Activated naive CD4-positive, alpha-beta T cell treated with anti-CD3 and anti-CD28 coated beads, Interleukin-2, amount 50 U/mL, for 24 hours (primary cell): ENCODE results near the gene PAPPA.

Source experiments
- H3K27ac Mint-ChIP-seq: one replicate; pipeline ENCODE4 v1.8.0; 2021; ENCODE audit warnings: mild to moderate bottlenecking, mixed read lengths
- H3K27me3 Mint-ChIP-seq: one replicate; pipeline ENCODE4 v1.8.0; 2021; ENCODE audit warnings: mixed read lengths
- H3K36me3 Mint-ChIP-seq: one replicate; pipeline ENCODE4 v1.8.0; 2021; ENCODE audit warnings: mixed read lengths
- H3K4me1 Mint-ChIP-seq: one replicate; pipeline ENCODE4 v1.8.0; 2021; ENCODE audit warnings: mixed read lengths
- H3K4me3 Mint-ChIP-seq: one replicate; pipeline ENCODE4 v1.8.0; 2021; ENCODE audit warnings: mild to moderate bottlenecking, mixed read lengths
- H3K9me3 Mint-ChIP-seq: one replicate; pipeline ENCODE4 v1.8.0; 2021; ENCODE audit warnings: mixed read lengths

The PAPPA gene

GRCh38 chr9:116318468-116319374, 165.1 kb downstream of the PAPPA start:
- H3K4me3 Mint-ChIP-seq: no peak overlapping the region
- no peaks in the 10 kb centered on the region for H3K4me1 Mint-ChIP-seq
- no peak overlapping the region for H3K27ac Mint-ChIP-seq
- no peaks in the 10 kb centered on the region for H3K36me3 Mint-ChIP-seq
- no peaks in the 10 kb centered on the region for H3K27me3 Mint-ChIP-seq
- no peaks in the 10 kb centered on the region for H3K9me3 Mint-ChIP-seq

GRCh38 chr9:116319480-116319879, 165.9 kb downstream of the PAPPA start:
- H3K36me3 Mint-ChIP-seq: no peaks in the 10 kb centered on the region
- H3K4me1 Mint-ChIP-seq: no peaks in the 10 kb centered on the region
- H3K27me3 Mint-ChIP-seq: peaks cover 1% of the 10 kb centered on the region
- no peak overlapping the region for H3K27ac Mint-ChIP-seq
- no peak overlapping the region for H3K4me3 Mint-ChIP-seq
- no peaks in the 10 kb centered on the region for H3K9me3 Mint-ChIP-seq

- no peaks in the 10 kb centered on the region for H3K9me3 Mint-ChIP-seq
- no peak overlapping the region for H3K27ac Mint-ChIP-seq
- H3K27me3 Mint-ChIP-seq: peaks cover 4% of the 10 kb centered on the region
- H3K4me3 Mint-ChIP-seq: no peak overlapping the region
- no peaks in the 10 kb centered on the region for H3K36me3 Mint-ChIP-seq
- H3K4me1 Mint-ChIP-seq: no peaks in the 10 kb centered on the region
Measured at GRCh38 chr9:116320290-116320689, 166.7 kb downstream of the PAPPA start.

GRCh38 chr9:116322521-116322920, 168.9 kb downstream of the PAPPA start:
- Mint-ChIP-seq H3K27ac (no peak overlapping the region), H3K36me3 (no peaks in the 10 kb centered on the region), H3K4me3 (no peak overlapping the region), H3K9me3 (no peaks in the 10 kb centered on the region), H3K4me1 (no peaks in the 10 kb centered on the region), H3K27me3 (peaks cover 4% of the 10 kb centered on the region)

GRCh38 chr9:116323012-116323411, 169.4 kb downstream of the PAPPA start:
- no peak overlapping the region for H3K27ac Mint-ChIP-seq
- H3K4me1 Mint-ChIP-seq: no peaks in the 10 kb centered on the region
- no peak overlapping the region for H3K4me3 Mint-ChIP-seq
- no peaks in the 10 kb centered on the region for H3K36me3 Mint-ChIP-seq
- H3K9me3 Mint-ChIP-seq: no peaks in the 10 kb centered on the region
- H3K27me3 Mint-ChIP-seq: peaks cover 4% of the 10 kb centered on the region

GRCh38 chr9:116323571-116323970, 170.0 kb downstream of the PAPPA start:
- no peaks in the 10 kb centered on the region for H3K9me3 Mint-ChIP-seq
- H3K27me3 Mint-ChIP-seq: peaks cover 4% of the 10 kb centered on the region
- no peak overlapping the region for H3K27ac Mint-ChIP-seq
- H3K36me3 Mint-ChIP-seq: no peaks in the 10 kb centered on the region
- H3K4me3 Mint-ChIP-seq: no peak overlapping the region
- H3K4me1 Mint-ChIP-seq: no peaks in the 10 kb centered on the region

- Mint-ChIP-seq H3K9me3 (no peaks in the 10 kb centered on the region), H3K27ac (no peak overlapping the region), H3K4me1 (no peaks in the 10 kb centered on the region), H3K4me3 (no peak overlapping the region), H3K36me3 (no peaks in the 10 kb centered on the region), H3K27me3 (peaks cover 4% of the 10 kb centered on the region)
Measured at GRCh38 chr9:116325924-116326323, 172.3 kb downstream of the PAPPA start.

- Mint-ChIP-seq H3K4me1 (no peaks in the 10 kb centered on the region), H3K4me3 (no peak overlapping the region), H3K27ac (no peak overlapping the region), H3K9me3 (no peaks in the 10 kb centered on the region), H3K36me3 (no peaks in the 10 kb centered on the region), H3K27me3 (peaks cover 8% of the 10 kb centered on the region)
Measured at GRCh38 chr9:116327701-116328405, 174.3 kb downstream of the PAPPA start.

GRCh38 chr9:116329470-116329869, 175.9 kb downstream of the PAPPA start:
- H3K27ac Mint-ChIP-seq: no peak overlapping the region
- no peaks in the 10 kb centered on the region for H3K4me1 Mint-ChIP-seq
- no peaks in the 10 kb centered on the region for H3K36me3 Mint-ChIP-seq
- H3K4me3 Mint-ChIP-seq: no peak overlapping the region
- H3K27me3 Mint-ChIP-seq: peaks cover 8% of the 10 kb centered on the region
- H3K9me3 Mint-ChIP-seq: no peaks in the 10 kb centered on the region

- Mint-ChIP-seq H3K27me3 (peaks cover 6% of the 10 kb centered on the region), H3K4me3 (no peak overlapping the region), H3K4me1 (no peaks in the 10 kb centered on the region), H3K9me3 (no peaks in the 10 kb centered on the region), H3K27ac (no peak overlapping the region), H3K36me3 (no peaks in the 10 kb centered on the region)
Measured at GRCh38 chr9:116331241-116331640, 177.7 kb downstream of the PAPPA start.

- Mint-ChIP-seq H3K4me3 (no peak overlapping the region), H3K4me1 (no peaks in the 10 kb centered on the region), H3K27ac (no peak overlapping the region), H3K36me3 (no peaks in the 10 kb centered on the region), H3K9me3 (no peaks in the 10 kb centered on the region), H3K27me3 (peaks cover 6% of the 10 kb centered on the region)
Measured at GRCh38 chr9:116332090-116332489, 178.5 kb downstream of the PAPPA start.

- Mint-ChIP-seq H3K27me3 (peaks cover 6% of the 10 kb centered on the region), H3K36me3 (no peaks in the 10 kb centered on the region), H3K9me3 (no peaks in the 10 kb centered on the region), H3K4me1 (no peaks in the 10 kb centered on the region), H3K27ac (no peak overlapping the region), H3K4me3 (no peak overlapping the region)
Measured at GRCh38 chr9:116333254-116333653, 179.7 kb downstream of the PAPPA start.

- H3K4me1 Mint-ChIP-seq: no peaks in the 10 kb centered on the region
- H3K4me3 Mint-ChIP-seq: no peak overlapping the region
- H3K9me3 Mint-ChIP-seq: no peaks in the 10 kb centered on the region
- peaks cover 6% of the 10 kb centered on the region for H3K27me3 Mint-ChIP-seq
- no peak overlapping the region for H3K27ac Mint-ChIP-seq
- H3K36me3 Mint-ChIP-seq: no peaks in the 10 kb centered on the region
Measured at GRCh38 chr9:116334546-116335150, 181.1 kb downstream of the PAPPA start.

- H3K27me3 Mint-ChIP-seq: peaks cover 6% of the 10 kb centered on the region
- no peak overlapping the region for H3K27ac Mint-ChIP-seq
- H3K36me3 Mint-ChIP-seq: no peaks in the 10 kb centered on the region
- H3K4me1 Mint-ChIP-seq: no peaks in the 10 kb centered on the region
- H3K4me3 Mint-ChIP-seq: no peak overlapping the region
- H3K9me3 Mint-ChIP-seq: no peaks in the 10 kb centered on the region
Measured at GRCh38 chr9:116335392-116335791, 181.8 kb downstream of the PAPPA start.

GRCh38 chr9:116336133-116336862, 182.7 kb downstream of the PAPPA start:
- Mint-ChIP-seq H3K36me3 (no peaks in the 10 kb centered on the region), H3K27me3 (peaks cover 6% of the 10 kb centered on the region), H3K27ac (no peak overlapping the region), H3K4me1 (no peaks in the 10 kb centered on the region), H3K9me3 (no peaks in the 10 kb centered on the region), H3K4me3 (no peak overlapping the region)
